Pancreas (tissue), 10 donors: ENCODE results near the gene CDKN1A. TPM values are rescaled to one million over a fixed set of nuclear protein-coding genes. Genes with fewer than 3 reads are reported as not detected.

ENCODE experiments used
- ATAC-seq, 4 donors: fragments of 200-7000 bp; cut with Tn5 transposase; one replicate each; pipeline versions ENCODE4 v1.8.0 to v1.9.1; 2020; ENCODE audit warnings: mild to moderate bottlenecking in 4 of 4, moderate library complexity in 4 of 4
- DNase-seq, 6 donors: peaks; one replicate each; pipeline ENCODE4 v3.0.0-alpha.2; 2020
- FAIRE-seq: peaks from 2 replicates; lab custom pipeline; 2012; peaks lifted over from hg19 to GRCh38; lab: Jason Lieb, UNC
- H3K27ac ChIP-seq, 4 donors: fragments of 200-600 bp; sonication (generic); 1 replicate in 3 of 4; 2 replicates in 1 of 4; pipeline versions ENCODE4 v1.5.0 to v1.8.0; 2020
- H3K27me3 ChIP-seq, 4 donors: fragments of 200-600 bp; one replicate each; pipeline ENCODE4 v1.8.0; 2021
- H3K36me3 ChIP-seq, 3 donors: fragments of 200-600 bp; sonication (generic) in 1 of 3; one replicate each; pipeline versions ENCODE4 v1.5.0 to v1.8.0; 2020 to 2021
- H3K4me1 ChIP-seq, 3 donors: fragments of 200-600 bp; one replicate each; pipeline ENCODE4 v1.8.0; 2021
- H3K4me3 ChIP-seq, 4 donors: fragments of 200-600 bp; sonication (generic) in 2 of 4; one replicate each; pipeline versions ENCODE4 v1.5.0 to v1.8.0; 2020 to 2021
- H3K9me3 ChIP-seq, 4 donors: fragments of 200-600 bp; one replicate each; pipeline ENCODE4 v1.8.0; 2021
- CTCF ChIP-seq, 4 donors: fragments of 200-600 bp; sonication (generic) in 3 of 4; IDR thresholded peaks; one replicate each; pipeline versions ENCODE4 v1.5.0 to v1.8.0; 2021; ENCODE audit warnings: antibody characterized with exemption in 4 of 4
- WGBS, 2 donors: extraction: QIAGEN DNeasy Blood & Tissue Kit; methylation state at CpG; one replicate each; pipeline ENCODE4 v1.1.7; 2013; 5-methylcytosine and 5-hydroxymethylcytosine counted together
- intact Hi-C, 3 donors: fragments of 100-400 bp; cut with DNase I; formaldehyde crosslinking; loops; one replicate each; pipeline versions ENCODE4 v1.11.1 to v1.14.2; 2022
- polyA plus RNA-seq, 2 donors: library from polyadenylated mRNA; stranded (reverse); fragments of 200-250 nt; gene quantifications; one replicate each; pipeline ENCODE4 v1.2.3, GENCODE V29; 2013
- total RNA-seq, 6 donors: library from RNA; stranded (reverse); fragmentation: NEBNext Ultra II Directional in 4 of 6; extraction: Animal tissue kit (Norgen Biotek cat#: 25700) in 4 of 6; gene quantifications; one replicate each; pipeline versions ENCODE4 v1.2.1 to v1.2.4, GENCODE V29; 2021 to 2023
- donor health status: healthy with polysubstance abuse.
- donor health status: DM: no; HTN: no; CAD: no; lungs with moderate emphysema.
- donor health status: DM: no; HTN: no; CAD: no.
- donor health status: control.
- donor health status: control.
- donor health status: Bipolar disorder and iron deficiency.
- donor health status: DM: yes; HTN: yes; CAD: no.
- donor health status: DM: no; HTN: no; CAD: no.
- donor health status: DM: no; HTN: no; CAD: no.
- donor health status: DM: yes; HTN: yes; CAD: no.

CDKN1A gene
- total and polyA plus RNA-seq, 8 donors = 22.3 to 178 (median 44.1) TPM

GRCh38 chr6:36691011-36691410, 12.5 kb downstream of the CDKN1A start:
- no peak for FAIRE-seq

GRCh38 chr6:36691612-36692011, 13.1 kb downstream of the CDKN1A start:
- no peak for TF ChIP-seq CTCF (IDR thresholded peaks at IDR 0.05)
- no peak for FAIRE-seq
- Histone ChIP-seq H3K4me3 (no peak overlapping the region), H3K9me3 (no peaks in the 10 kb centered on the region), H3K36me3 (peaks cover 0 to 8% (median 4%) of the 10 kb centered on the region in 3 donors), H3K27ac (no peak overlapping the region), H3K4me1 (peaks cover 0 to 6% (median 6%) of the 10 kb centered on the region in 3 donors), H3K27me3 (no peaks in the 10 kb centered on the region)
- no peak for DNase-seq
- intact Hi-C loops = no loop called here
- ATAC-seq = no peak
- WGBS, 2 donors = 96 to 100% methylated on average over 2 of the region's 2 CpGs

More at GRCh38 chr6:36691011-36691410, 12.5 kb downstream of the CDKN1A start:
- intact Hi-C loops = no loop called here
- ATAC-seq (no peak), DNase-seq (no peak)
- no peaks in the 10 kb centered on the region for H3K9me3 ChIP-seq
- H3K27me3 ChIP-seq = no peaks in the 10 kb centered on the region
- H3K4me3 ChIP-seq = no peak overlapping the region
- peaks cover 2 to 14% (median 9%) of the 10 kb centered on the region in 3 donors for H3K36me3 ChIP-seq
- peaks cover 0 to 6% (median 5%) of the 10 kb centered on the region in 3 donors for H3K4me1 ChIP-seq
- WGBS, 2 donors = 91 to 95% methylated on average over 4 of the region's 4 CpGs
- TF ChIP-seq CTCF (IDR thresholded peaks at IDR 0.05) = no peak
- H3K27ac ChIP-seq = no peak overlapping the region

- Histone ChIP-seq H3K27ac (no peak overlapping the region), H3K36me3 (peaks cover 0 to 2% (median 0%) of the 10 kb centered on the region in 3 donors), H3K4me3 (no peak overlapping the region), H3K9me3 (no peaks in the 10 kb centered on the region), H3K27me3 (no peaks in the 10 kb centered on the region), H3K4me1 (peaks cover 0 to 6% (median 6%) of the 10 kb centered on the region in 3 donors)
- intact Hi-C loops = no loop called here
- no peak for TF ChIP-seq CTCF (IDR thresholded peaks at IDR 0.05)
- no peak for DNase-seq
- WGBS, 2 donors = 73 to 85% methylated on average over 3 of the region's 3 CpGs
- no peak for FAIRE-seq
- ATAC-seq = peak in 2 of 4 donors; percentile 31 to 46
These were observed 13.7 kb downstream of the CDKN1A start for GRCh38 chr6:36692220-36692619.

- no peak for TF ChIP-seq CTCF (IDR thresholded peaks at IDR 0.05)
- ATAC-seq (peak; percentile 30 to 91 (median 56)), FAIRE-seq (no peak), DNase-seq (peak in 4 of 6 donors; percentile 56 to 82 (median 70))
- H3K4me3 ChIP-seq = no peak overlapping the region
- WGBS, 2 donors = 54% methylated on average over 27 of the region's 27 CpGs
- intact Hi-C loops = no loop called here
- no peaks in the 10 kb centered on the region for H3K36me3 ChIP-seq
- H3K27ac ChIP-seq = no peak overlapping the region
- H3K27me3 ChIP-seq = no peaks in the 10 kb centered on the region
- H3K4me1 ChIP-seq = peaks cover 0 to 6% (median 6%) of the 10 kb centered on the region in 3 donors
- no peaks in the 10 kb centered on the region for H3K9me3 ChIP-seq
These were observed 14.6 kb downstream of the CDKN1A start for GRCh38 chr6:36692861-36693702.

GRCh38 chr6:36694616-36695015, 16.1 kb downstream of the CDKN1A start:
- H3K4me1 ChIP-seq = peaks cover 0 to 6% (median 6%) of the 10 kb centered on the region in 3 donors
- TF ChIP-seq CTCF (IDR thresholded peaks at IDR 0.05) = no peak
- DNase-seq (no peak), ATAC-seq (no peak), FAIRE-seq (no peak)
- no peaks in the 10 kb centered on the region for H3K36me3 ChIP-seq
- no peaks in the 10 kb centered on the region for H3K27me3 ChIP-seq
- H3K27ac ChIP-seq = no peak overlapping the region
- H3K4me3 ChIP-seq = no peak overlapping the region
- intact Hi-C loops = no loop called here
- H3K9me3 ChIP-seq = no peaks in the 10 kb centered on the region
- 76 to 78% methylated on average over 6 of the region's 6 CpGs for WGBS, 2 donors
